K562 (cell line): Measurements from ENCODE around the gene HAT1. TPM values are rescaled to one million over a fixed set of nuclear protein-coding genes. Genes with fewer than 3 reads are reported as not detected.

Source experiments
- ATAC-seq: fragments of 200-7000 bp; cut with Tn5 transposase; 3 replicates; pipeline ENCODE4 v1.9.1; 2020; ENCODE audit warnings: moderate library complexity
- BruUV-seq: library from RNA; stranded (reverse); fragments of 400-500 nt; replicated peaks from 2 replicates; lab custom pipeline; 2021; lab: Mats Ljungman, UMichigan
- CTCF ChIA-PET: fragments of 300-600 bp; formaldehyde crosslinking; extraction: SDS; loops from one replicate; lab custom pipeline; 2021; ENCODE audit warnings: low intra/inter-chr PET ratio; lab: Yijun Ruan, JAX
- POLR2A ChIA-PET: fragments of 300-600, 350-650 bp; sonication (Branson Sonifier 250); formaldehyde crosslinking; extraction: SDS; loops from one replicate; lab custom pipeline; 2021; ENCODE audit warnings: antibody characterized with exemption, inconsistent platforms; lab: Yijun Ruan, JAX
- DNase-seq, 4 experiments: peaks; one replicate each; pipeline versions ENCODE4 v3.0.0 to v3.0.0-alpha.2; 2011 to 2018; ENCODE audit warnings: low spot score in 3 of 4, mixed read lengths in 3 of 4; ENCODE audit errors: extremely low read depth in 1 of 4
- FAIRE-seq: peaks from 2 replicates; lab custom pipeline; 2011; peaks lifted over from hg19 to GRCh38; lab: Jason Lieb, UNC
- H2AFZ ChIP-seq: 2 replicates; pipeline ENCODE4 v1.6.0; 2011; ENCODE audit warnings: low read depth, low read length, control low read depth, inconsistent platforms
- H3K27ac ChIP-seq: fragments of 200-600 bp; 3 replicates; pipeline ENCODE4 v1.8.0; 2011; ENCODE audit warnings: low read depth, mild to moderate bottlenecking, control low read depth, inconsistent platforms, low read length, moderate library complexity, mixed read lengths; ENCODE audit errors: extremely low read depth
- H3K27me3 ChIP-seq, 2 experiments: fragments of 300-600 bp in 1 of 2; 2 replicates in 1 of 2; 3 replicates in 1 of 2; pipeline versions ENCODE4 v1.6.0 to v1.8.0; 2011; ENCODE audit warnings: inconsistent platforms in 2 of 2, low read length in 2 of 2, mild to moderate bottlenecking in 1 of 2, mixed read lengths in 1 of 2, moderate library complexity in 1 of 2; ENCODE audit not compliant: control insufficient read depth in 2 of 2, insufficient read depth in 2 of 2
- H3K36me3 ChIP-seq: fragments of 300-600 bp; 3 replicates; pipeline ENCODE4 v1.8.0; 2011; ENCODE audit warnings: mild to moderate bottlenecking, low read length, inconsistent platforms; ENCODE audit not compliant: control insufficient read depth, insufficient read depth
- H3K4me1 ChIP-seq, 2 experiments: fragments of 200-600 bp in 1 of 2; replicated peaks in 1 of 2; 2 replicates in 1 of 2; 3 replicates in 1 of 2; pipeline versions ENCODE4 v1.5.1 to v1.8.0; 2011; ENCODE audit warnings: inconsistent platforms in 2 of 2, low read length in 2 of 2, mild to moderate bottlenecking in 1 of 2, mixed read lengths in 1 of 2, moderate library complexity in 1 of 2; ENCODE audit not compliant: control insufficient read depth in 2 of 2, insufficient read depth in 2 of 2
- H3K4me2 ChIP-seq: 2 replicates; pipeline ENCODE4 v1.6.1; 2011; ENCODE audit warnings: low read length, control low read depth, inconsistent platforms, mixed read lengths; ENCODE audit not compliant: insufficient read depth
- H3K4me3 ChIP-seq: fragments of 200-600 bp; sonication (generic), shearing (Covaris generic); 2 replicates; pipeline ENCODE4 v1.5.1; 2016; ENCODE audit warnings: control low read depth, inconsistent platforms
- H3K79me2 ChIP-seq: fragments of 200-600 bp; 3 replicates; pipeline ENCODE4 v1.8.0; 2011; ENCODE audit warnings: low read length, inconsistent platforms; ENCODE audit not compliant: control insufficient read depth, insufficient read depth
- H3K9ac ChIP-seq, 2 experiments: 2 replicates each; pipeline versions ENCODE4 v1.6.0 to v1.6.1; 2011; ENCODE audit warnings: low read depth in 2 of 2, low read length in 2 of 2, control low read depth in 1 of 2, inconsistent platforms in 1 of 2, mild to moderate bottlenecking in 1 of 2, mixed read lengths in 1 of 2; ENCODE audit not compliant: insufficient read depth in 1 of 2
- H3K9me1 ChIP-seq: one replicate; pipeline ENCODE4 v1.6.0; 2011; ENCODE audit warnings: inconsistent platforms, mild to moderate bottlenecking, low read length, moderate library complexity; ENCODE audit not compliant: control insufficient read depth, insufficient read depth
- H3K9me3 ChIP-seq: replicated peaks from 2 replicates; pipeline ENCODE4 v1.5.1; 2011; ENCODE audit warnings: low read depth, low read length, inconsistent platforms; ENCODE audit not compliant: control insufficient read depth, insufficient read depth
- H4K20me1 ChIP-seq: replicated peaks from 2 replicates; pipeline ENCODE4 v1.6.1; 2011; ENCODE audit warnings: low read length, inconsistent platforms, mixed read lengths; ENCODE audit not compliant: control insufficient read depth, insufficient read depth
- EZH2 ChIP-seq: IDR thresholded peaks from 2 replicates; pipeline ENCODE4 v1.6.1; 2012; ENCODE audit warnings: low read depth, mild to moderate bottlenecking, inconsistent platforms, low read length, borderline replicate concordance
- HMG20A ChIP-seq: fragments of 450-650 bp; formaldehyde crosslinking; conservative IDR thresholded peaks from 2 replicates; pipeline ENCODE4 v1.4.0; 2020; ENCODE audit warnings: mild to moderate bottlenecking, mixed read lengths
- HNRNPH1 ChIP-seq: fragments of 200-400 bp; formaldehyde crosslinking; optimal IDR thresholded peaks from 2 replicates; pipeline ENCODE3; 2017; ENCODE audit warnings: low read depth, mild to moderate bottlenecking, low read length, moderate library complexity
- L3MBTL2 ChIP-seq: fragments of 450-650 bp; IDR thresholded peaks from 2 replicates; pipeline ENCODE4 v1.6.1; 2016; ENCODE audit warnings: mild to moderate bottlenecking, moderate library complexity
- MCM3 ChIP-seq: fragments of 450-650 bp; IDR thresholded peaks from 2 replicates; pipeline ENCODE4 v1.6.1; 2016
- MTF1 ChIP-seq: fragments of 250-450 bp; sonication (Bioruptor Pico); IDR thresholded peaks from 2 replicates; pipeline ENCODE4 v1.9.0; 2021; ENCODE audit warnings: moderate library complexity, mild to moderate bottlenecking, inconsistent platforms, borderline replicate concordance
- NFE2 ChIP-seq: IDR thresholded peaks from 2 replicates; pipeline ENCODE4 v1.6.1; 2014; ENCODE audit warnings: antibody characterized with exemption, low read depth
- PHF20 ChIP-seq: fragments of 450-650 bp; IDR thresholded peaks from 2 replicates; pipeline ENCODE4 v1.6.1; 2018; ENCODE audit not compliant: partially characterized antibody
- POLR2H ChIP-seq: IDR thresholded peaks from 2 replicates; pipeline ENCODE4 v1.6.1; 2016; ENCODE audit warnings: missing genetic modification characterization, low read depth, mild to moderate bottlenecking, control low read depth, missing compliant biosample characterization, moderate library complexity
- PTTG1 ChIP-seq: fragments of 450-650 bp; IDR thresholded peaks from 2 replicates; pipeline ENCODE4 v1.6.1; 2016; ENCODE audit warnings: low read depth, mild to moderate bottlenecking, missing genetic modification characterization, missing compliant biosample characterization
- RBM25 ChIP-seq: fragments of 200-400 bp; formaldehyde crosslinking; IDR thresholded peaks from 2 replicates; pipeline ENCODE4 v1.6.1; 2018; ENCODE audit warnings: low read length, low read depth, moderate library complexity; ENCODE audit not compliant: severe bottlenecking
- RFX1 ChIP-seq: fragments of 450-650 bp; IDR thresholded peaks from 2 replicates; pipeline ENCODE4 v1.6.1; 2016; ENCODE audit warnings: mild to moderate bottlenecking, moderate library complexity
- RREB1 ChIP-seq: fragments of 250-450 bp; sonication (Bioruptor Pico); IDR thresholded peaks from 2 replicates; pipeline ENCODE4 v1.4.0; 2020
- ZNF253 ChIP-seq: fragments of 250-450 bp; sonication (Bioruptor Pico); conservative IDR thresholded peaks from 2 replicates; pipeline ENCODE4 v1.6.1; 2021; ENCODE audit warnings: mild to moderate bottlenecking
- ZNF280B ChIP-seq: fragments of 250-450 bp; sonication (Bioruptor Pico); IDR thresholded peaks from 2 replicates; pipeline ENCODE4 v1.5.1; 2021; ENCODE audit warnings: mild to moderate bottlenecking
- ZNF57 ChIP-seq: fragments of 450-650 bp; formaldehyde crosslinking; IDR thresholded peaks from 2 replicates; pipeline ENCODE4 v1.4.0; 2020; ENCODE audit warnings: mild to moderate bottlenecking, moderate library complexity
- ZNF76 ChIP-seq: fragments of 250-450 bp; sonication (Bioruptor Pico); IDR thresholded peaks from 2 replicates; pipeline ENCODE4 v1.4.0; 2020; ENCODE audit warnings: mild to moderate bottlenecking, moderate library complexity, borderline replicate concordance
- WGBS: fragments of 100-300 bp; shearing (Covaris generic); methylation state at CpG from one replicate; pipeline ENCODE4 v1.1.6; 2016; ENCODE audit warnings: low coverage, mixed read lengths; ENCODE audit not compliant: insufficient coverage; ENCODE audit errors: missing lambda C conversion rate; 5-methylcytosine and 5-hydroxymethylcytosine counted together
- in situ Hi-C: fragments of 300-500 bp; cut with MboI; formaldehyde crosslinking; loops from 4 replicates; pipeline ENCODE4 v1.15.0; 2018; ENCODE audit warnings: inconsistent platforms, mixed read lengths
- intact Hi-C: fragments of 100-400 bp; cut with micrococcal nuclease; formaldehyde crosslinking; loops from 2 replicates; pipeline ENCODE4 v1.14.2; 2022
- polyA plus RNA-seq, 8 experiments: library from polyadenylated mRNA; depleted of rRNA in 4 of 8; stranded (reverse) in 5 of 8; unstranded in 3 of 8; fragments of >200 nt; fragmentation: Nextera tagmentation in 2 of 8; fragmentation: Illumina TruSeq in 1 of 8; extraction: Ambion mirVana in 2 of 8; extraction: Trizol in 1 of 8; gene quantifications; 2 replicates each; pipeline versions ENCODE4 v1.2.1 to v1.2.3, GENCODE V29; 2011 to 2014; ENCODE audit warnings: inconsistent platforms in 1 of 8, missing spikeins in 1 of 8
- total RNA-seq, 7 experiments: library from RNA; depleted of rRNA in 6 of 7; stranded (reverse); fragments of >200 nt in 6 of 7; fragmentation: Illumina TruSeq in 2 of 7; extraction: Trizol in 2 of 7; gene quantifications; 2 replicates each; pipeline versions ENCODE4 v1.2.1 to v1.2.3, GENCODE V29; 2011 to 2021; ENCODE audit warnings: low replicate concordance in 1 of 7

The HAT1 gene
- total and polyA plus RNA-seq, 9 of the 15 experiments (the other 6 are each of a cell fraction or from before 2014, with no cell fraction given) = 125 to 384 (median 244) TPM

GRCh38 chr2:171910494-171910893 lies 11.8 kb upstream of the HAT1 start:
- no peak for ATAC-seq
- intact Hi-C loops = no loop called here

More at GRCh38 chr2:171910494-171910893, 11.8 kb upstream of the HAT1 start:
- H4K20me1 ChIP-seq = no peaks in the 10 kb centered on the region
- in situ Hi-C loops = no loop called here
- ChIA-PET CTCF (no interaction called here), POLR2A (interaction anchor here (1.3 kb wide), 1 partner anchor 17 kb away, joined by 3 read pairs; the partner anchor contains the start of gene SLC25A12)
- H3K79me2 ChIP-seq = no peaks in the 10 kb centered on the region
- 0 out of 2 replicates have a peak, but pooled peaks cover 5% of the 10 kb centered on the region for H3K9me3 ChIP-seq
- no TSS peak for BruUV-seq
- H3K27ac ChIP-seq = no peak overlapping the region
- H3K4me2 ChIP-seq = no peak overlapping the region
- H3K27me3 ChIP-seq = no peaks in the 10 kb centered on the region
- H3K36me3 ChIP-seq = no peaks in the 10 kb centered on the region
- no peak overlapping the region for H3K9ac ChIP-seq
- FAIRE-seq = no peak
- no peak for DNase-seq
- WGBS = 6% methylated on average over 1 of the region's 1 CpG
- H3K9me1 ChIP-seq = no peaks in the 10 kb centered on the region
- TF ChIP-seq HNRNPH1 (no peak), L3MBTL2 (no peak), ZNF280B (CRISPR knock-in tag) (no peak), RBM25 (no peak), EZH2 (no peak), RREB1 (CRISPR knock-in tag) (no peak), PTTG1 (tag) (no peak), PHF20 (no peak), POLR2H (no peak), ZNF76 (CRISPR knock-in tag) (no peak), MTF1 (CRISPR knock-in tag) (no peak), NFE2 (no peak), ZNF57 (CRISPR knock-in tag) (no peak), RFX1 (no peak), MCM3 (no peak), ZNF253 (CRISPR knock-in tag) (no peak), HMG20A (CRISPR knock-in tag) (no peak)
- TF ChIP-seq, all 486 proteins: peak for 0
- Histone ChIP-seq H3K4me3 (no peak overlapping the region), H2AFZ (no peak overlapping the region), H3K4me1 (no peaks in the 10 kb centered on the region)
